ELF-1 (cell line): ENCODE data around the gene CKS1B.

Source experiments
- DNase-seq: peaks from one replicate; pipeline ENCODE4 v3.0.0-alpha.2; 2016; ENCODE audit warnings: low read depth, low spot score

The CKS1B gene

GRCh38 chr1:155014709-155015508, 40.4 kb downstream of the CKS1B start:
- DNase-seq = no peak

DNA sequence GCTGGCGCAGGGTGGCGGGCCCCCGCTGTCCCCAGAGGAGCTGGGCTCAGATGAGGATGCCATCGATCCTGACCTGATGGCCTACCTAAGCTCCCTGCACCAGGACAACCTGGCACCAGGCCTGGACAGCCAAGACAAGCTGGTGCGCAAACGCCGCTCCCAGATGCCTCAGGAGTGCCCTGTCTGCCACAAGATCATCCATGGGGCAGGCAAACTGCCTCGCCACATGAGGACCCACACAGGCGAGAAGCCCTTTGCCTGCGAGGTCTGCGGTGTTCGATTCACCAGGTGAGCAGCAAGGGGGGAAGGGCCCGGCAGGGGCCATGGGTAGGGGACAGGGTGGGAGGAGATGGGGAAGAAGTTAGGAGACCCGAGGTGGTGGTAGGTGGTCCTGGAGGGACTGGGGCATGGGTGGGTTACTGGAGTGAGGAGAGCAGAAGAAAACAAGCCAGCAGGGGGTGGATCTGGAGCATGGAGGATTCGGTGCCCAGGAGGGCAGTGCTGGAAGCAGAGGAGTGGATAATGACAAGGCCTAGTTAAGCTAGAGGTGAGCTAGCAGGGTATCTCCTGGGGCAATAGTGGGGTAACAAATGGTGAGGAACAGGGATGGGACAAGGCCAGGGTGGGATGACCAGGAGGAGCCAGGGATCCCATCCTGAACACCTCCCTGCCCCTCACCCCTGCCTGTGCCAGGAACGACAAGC, 41.2 kb downstream of the CKS1B start:
- DNase-seq = no peak

- no peak for DNase-seq
Measured at GRCh38 chr1:155016231-155016831, 41.9 kb downstream of the CKS1B start.

DNA sequence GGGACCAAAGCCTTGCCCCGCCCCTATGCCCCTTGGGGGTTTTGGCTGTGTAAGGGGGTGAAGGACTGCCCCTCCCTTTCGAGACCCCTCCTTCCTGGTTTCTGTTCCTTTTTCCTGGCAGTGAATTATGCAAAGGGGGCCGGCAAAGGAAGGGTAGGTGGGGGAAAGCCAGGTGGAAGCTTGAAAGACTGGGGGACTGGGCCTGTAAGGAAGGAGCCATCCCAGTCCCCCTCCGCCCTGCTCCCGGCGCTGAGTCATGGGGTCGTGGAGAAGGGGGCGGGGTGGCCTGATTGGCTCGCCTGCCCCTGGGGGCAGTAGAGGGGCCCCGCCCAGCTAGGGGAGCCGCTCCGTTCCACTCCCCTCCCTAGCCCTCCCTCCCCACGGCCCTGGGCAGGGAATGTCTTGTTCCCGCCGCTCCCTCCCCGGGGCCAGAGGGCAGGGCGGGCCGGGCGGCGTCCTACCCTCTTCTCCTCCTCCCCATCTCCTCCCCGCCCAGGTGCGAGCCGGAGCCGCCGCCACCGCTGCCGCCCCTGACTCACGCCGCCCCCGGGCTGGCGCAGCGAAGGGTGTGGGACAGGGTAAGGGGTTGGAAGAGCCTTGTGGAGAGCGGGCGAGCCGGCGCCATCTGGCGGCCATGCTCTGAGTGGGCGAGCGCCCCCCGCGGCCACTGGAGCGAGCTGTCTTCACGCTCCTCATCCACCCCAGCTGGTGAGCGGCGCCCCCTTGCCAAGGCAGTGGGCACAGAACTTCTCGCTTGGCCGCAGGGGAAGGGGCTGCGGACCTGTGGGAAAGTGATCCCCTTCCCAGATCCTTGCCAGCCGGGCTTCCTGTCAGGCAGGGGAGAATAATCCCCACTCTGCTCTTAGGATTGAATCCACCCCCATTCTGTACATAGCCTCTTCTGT, 42.8 kb downstream of the CKS1B start:
- peak; percentile 99 for DNase-seq

GRCh38 chr1:155017946-155018316, 43.5 kb downstream of the CKS1B start:
- no peak for DNase-seq

DNA sequence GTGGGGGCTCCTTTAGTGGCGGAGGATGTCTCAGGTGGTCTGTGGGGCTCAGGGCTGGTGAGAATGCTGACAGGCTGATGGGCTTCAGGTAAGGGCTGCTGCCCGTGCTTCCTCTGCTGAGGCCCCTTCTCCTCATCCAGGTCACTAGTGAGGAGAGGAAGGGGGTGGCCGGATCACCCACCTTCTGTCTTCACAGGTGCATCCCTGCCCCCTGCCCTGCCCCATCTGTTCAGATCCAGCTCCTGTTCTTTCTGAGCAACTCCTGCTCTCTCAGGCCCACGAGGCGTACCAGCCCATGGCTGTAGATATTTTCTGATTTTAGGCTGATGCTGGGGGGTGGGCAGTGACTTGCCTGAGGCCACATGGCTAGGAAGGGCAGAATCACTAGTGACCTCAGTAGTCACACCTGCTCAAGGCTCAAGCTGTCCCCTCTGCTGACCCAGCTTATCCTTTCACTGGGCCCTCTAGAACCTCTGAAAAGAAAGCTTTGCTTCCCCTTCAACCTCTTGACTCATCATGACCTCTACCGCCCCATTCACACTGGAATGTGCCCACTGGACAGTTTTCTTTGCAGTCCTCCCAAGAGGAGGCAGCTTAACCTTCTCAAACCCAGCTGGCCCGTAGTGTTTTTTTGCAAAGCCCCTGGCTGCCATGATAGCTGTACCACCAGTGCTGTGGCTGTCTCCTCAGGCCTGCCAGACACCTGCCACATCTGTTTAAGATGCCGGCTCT, 44.3 kb downstream of the CKS1B start:
- no peak for DNase-seq

GRCh38 chr1:155019377-155020245, 45.1 kb downstream of the CKS1B start:
- DNase-seq = no peak

GRCh38 chr1:155022136-155022926, 47.9 kb downstream of the CKS1B start:
- DNase-seq = peak; percentile 39

GRCh38 chr1:155022927-155023236, 48.4 kb downstream of the CKS1B start:
- DNase-seq = no peak

- no peak for DNase-seq
Measured at GRCh38 chr1:155023627-155024026, 49.1 kb downstream of the CKS1B start.

GRCh38 chr1:155024315-155024714, 49.8 kb downstream of the CKS1B start:
- no peak for DNase-seq

DNA sequence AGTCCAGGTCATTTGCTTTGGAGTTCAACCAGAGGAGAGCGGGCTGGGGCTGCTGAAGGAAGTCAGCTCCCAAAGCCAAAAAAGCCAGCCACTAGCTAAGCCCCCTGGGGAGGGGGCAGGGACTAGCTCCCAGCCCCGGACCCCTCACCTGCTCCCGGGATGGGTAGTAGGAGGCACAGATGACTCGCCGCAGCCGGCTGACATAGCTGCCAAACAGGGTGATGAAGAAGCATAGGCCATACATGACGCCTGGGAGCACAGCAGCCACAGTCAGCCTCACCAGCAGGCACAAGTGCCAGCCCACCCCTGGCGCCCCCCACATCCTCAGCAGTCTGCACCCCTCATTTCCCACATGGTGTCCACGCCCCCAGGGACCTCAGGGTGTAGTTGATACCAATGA, 51.7 kb downstream of the CKS1B start:
- no peak for DNase-seq

GRCh38 chr1:155026588-155026987, 52.1 kb downstream of the CKS1B start:
- DNase-seq = no peak
